Left forelimb (tissue), 1 donor: Measurements from ENCODE around the gene U2AF2.

ENCODE experiments used
- DNase-seq: peaks from one replicate; pipeline ENCODE4 v3.0.0-alpha.2; 2018; ENCODE audit warnings: low spot score

U2AF2 gene

DNA sequence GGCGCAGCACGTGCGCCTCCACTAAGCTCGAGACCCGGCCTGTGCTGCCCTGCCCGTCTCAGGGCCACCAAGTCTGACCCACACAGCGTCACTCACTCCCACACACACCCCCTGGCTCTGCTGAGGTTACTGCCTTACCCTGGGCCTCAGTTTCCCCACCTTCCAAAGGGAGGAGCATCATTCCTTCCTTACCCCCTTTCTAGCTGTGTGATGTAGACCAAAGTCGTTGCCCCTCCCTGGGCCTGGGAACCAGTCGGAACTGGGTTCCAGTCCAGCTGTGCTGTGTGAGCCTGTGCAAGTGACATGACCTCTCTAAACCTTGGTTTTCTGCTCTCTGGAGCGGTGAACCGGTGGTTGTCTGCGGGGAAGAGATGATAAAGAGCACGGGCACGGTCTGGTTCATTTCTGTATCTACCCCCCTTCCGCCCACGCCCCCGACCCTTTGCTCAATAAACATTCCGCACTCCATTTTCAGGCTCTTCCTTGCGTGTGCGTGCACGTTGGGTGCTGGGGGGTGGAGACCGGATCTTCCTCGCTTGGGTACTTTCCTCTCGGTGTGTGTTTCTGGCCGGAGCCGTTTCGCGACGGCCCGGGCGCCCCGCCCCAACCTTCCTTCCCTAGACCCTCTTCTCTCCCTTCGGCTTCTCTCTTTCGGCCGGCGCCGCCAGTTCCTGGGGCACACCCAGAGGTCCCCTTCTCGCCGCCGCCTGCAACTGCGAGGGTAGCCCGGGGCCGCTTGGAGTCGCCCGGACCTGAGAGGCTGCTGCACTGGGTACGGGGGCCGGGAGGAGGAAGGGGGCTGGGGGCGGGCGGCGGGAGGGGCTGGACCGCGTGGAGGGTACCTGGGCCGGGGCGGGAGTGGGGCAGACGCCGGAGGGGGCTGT lies 11.6 kb upstream of the U2AF2 start, which contains the start of gene ZNF581:
Gene ZNF581, plus strand, starts transcription at position 647 of the 884 bp plus-strand sequence. CDS start 923 bp downstream, outside the sequence.
- peak; percentile 83 for DNase-seq

GRCh38 chr19:55643887-55644176 lies 11.0 kb upstream of the U2AF2 start:
- no peak for DNase-seq

- DNase-seq, result no peak
These were observed 10.5 kb upstream of the U2AF2 start for GRCh38 chr19:55644191-55644833.

DNA sequence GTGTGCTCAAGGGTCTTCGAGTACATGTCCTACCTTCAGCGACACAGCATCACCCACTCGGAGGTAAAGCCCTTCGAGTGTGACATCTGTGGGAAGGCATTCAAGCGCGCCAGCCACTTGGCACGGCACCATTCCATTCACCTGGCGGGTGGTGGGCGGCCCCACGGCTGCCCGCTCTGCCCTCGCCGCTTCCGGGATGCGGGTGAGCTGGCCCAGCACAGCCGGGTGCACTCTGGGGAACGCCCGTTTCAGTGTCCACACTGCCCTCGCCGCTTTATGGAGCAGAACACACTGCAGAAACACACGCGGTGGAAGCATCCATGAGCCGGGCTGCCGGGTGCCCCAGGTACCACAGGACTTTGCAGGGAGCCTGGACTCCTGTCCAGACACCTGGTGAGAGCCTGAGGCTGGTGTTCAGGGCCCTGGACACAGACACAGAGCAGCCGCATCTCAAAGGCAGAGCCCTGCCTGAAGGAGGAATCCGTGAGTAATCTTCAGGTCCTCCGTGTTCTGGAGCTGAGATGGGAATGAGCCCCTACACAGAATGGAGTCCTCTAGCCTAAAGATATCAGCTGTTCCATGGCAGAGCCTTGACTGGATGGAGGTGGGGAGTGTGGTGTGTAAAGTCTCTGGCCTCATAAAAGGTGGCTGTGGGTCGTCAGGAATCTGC lies 9.9 kb upstream of the U2AF2 start:
- DNase-seq, result no peak

DNA sequence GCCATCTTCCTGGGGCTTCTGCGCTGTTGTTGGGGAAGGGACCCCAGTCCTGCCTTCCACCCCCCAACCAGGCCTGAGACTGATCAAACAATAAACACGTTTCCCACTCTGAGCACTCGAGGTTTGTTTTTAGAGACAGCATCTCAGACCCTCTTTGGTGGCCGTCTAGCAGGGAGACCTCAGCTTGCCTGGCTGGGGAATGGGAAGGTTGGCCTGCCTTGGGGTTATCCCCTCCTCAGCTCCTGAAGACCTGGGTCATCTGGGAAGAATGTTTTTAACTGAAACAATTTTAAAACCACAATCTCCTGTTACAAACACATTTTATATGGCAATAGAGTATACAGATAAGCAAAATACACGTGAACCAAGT lies 9.3 kb upstream of the U2AF2 start:
- no peak for DNase-seq

GRCh38 chr19:55646889-55647731 lies 7.7 kb upstream of the U2AF2 start:
- DNase-seq, result no peak

DNA sequence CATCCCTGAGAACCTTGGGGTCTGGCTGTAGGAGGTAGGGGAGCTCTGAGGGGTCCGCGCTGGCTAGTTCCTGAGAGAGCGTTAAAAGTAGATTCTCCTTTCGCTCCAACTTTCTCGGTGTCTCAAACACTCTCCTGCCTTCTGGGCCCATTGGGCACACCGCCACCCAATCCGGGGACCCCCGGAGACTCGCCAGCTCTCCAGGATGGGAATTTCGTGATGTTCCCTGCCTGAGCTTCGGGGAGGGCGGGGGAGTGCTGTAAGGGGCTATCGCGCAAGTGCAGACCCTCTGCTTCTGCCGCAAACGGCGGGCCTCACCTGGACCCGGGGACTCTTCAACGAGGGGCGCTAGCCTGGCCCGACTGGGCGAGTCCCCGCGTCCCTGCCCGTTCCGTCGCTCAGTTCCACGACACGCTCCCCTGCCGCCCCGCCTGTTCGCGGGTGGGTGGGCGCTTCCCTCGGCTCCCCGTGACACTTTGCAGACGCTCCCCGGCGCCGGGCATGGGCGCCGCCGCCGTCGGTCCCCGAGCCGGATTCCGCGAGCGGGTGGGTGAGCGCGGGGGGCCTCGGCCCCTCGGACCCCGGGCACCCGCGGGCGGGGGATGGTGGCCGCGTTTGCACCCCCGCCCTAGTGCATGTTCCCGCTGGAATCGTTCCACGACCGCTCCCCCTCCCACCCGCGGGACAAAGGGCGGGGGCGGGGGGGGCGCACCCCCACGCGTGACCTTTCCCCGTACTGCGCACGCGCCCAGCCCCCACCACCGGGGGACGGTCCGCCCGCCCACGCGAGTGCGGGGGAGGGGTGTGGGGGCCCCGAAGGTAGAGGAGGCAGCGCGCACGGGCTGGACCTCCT lies 6.9 kb upstream of the U2AF2 start, which contains the start of gene CCDC106:
Gene CCDC106, plus strand, starts transcription at position 481 of the 853 bp plus-strand sequence. CDS start 835 bp downstream, outside the sequence.
- DNase-seq, result peak; percentile 92

DNA sequence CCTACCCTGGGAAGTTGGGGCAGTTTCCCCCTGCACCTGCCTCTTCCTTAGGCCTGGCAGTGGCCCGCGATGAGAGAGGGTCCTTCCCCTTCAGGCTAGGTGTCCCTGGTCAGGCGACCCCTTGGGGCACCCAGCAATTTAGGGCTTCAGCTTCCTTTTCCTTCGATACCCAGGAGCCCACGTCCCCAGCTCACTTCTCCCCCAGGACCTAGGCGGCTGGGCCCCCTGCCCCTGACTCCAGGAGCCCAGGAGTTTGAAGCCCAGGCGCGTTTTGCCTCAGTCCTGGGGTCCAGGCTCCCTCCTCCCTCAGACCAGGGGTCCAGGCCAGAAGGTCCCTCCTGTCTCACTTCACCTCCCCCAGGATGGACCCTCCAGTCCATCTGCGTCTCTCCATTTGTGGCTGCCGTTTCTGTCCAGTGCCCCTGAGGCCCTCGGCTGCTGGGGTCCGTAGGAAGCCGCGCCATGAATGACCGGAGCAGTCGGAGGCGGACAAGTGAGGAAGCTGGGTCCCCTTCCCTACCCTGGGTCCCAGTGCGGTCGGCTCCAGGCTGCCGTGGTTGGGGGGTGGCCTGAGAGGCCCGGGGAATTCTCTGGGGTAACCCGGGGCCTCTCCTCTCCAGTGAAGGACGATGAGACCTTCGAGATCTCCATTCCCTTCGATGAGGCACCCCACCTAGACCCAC lies 6.1 kb upstream of the U2AF2 start:
- DNase-seq, result no peak

DNA sequence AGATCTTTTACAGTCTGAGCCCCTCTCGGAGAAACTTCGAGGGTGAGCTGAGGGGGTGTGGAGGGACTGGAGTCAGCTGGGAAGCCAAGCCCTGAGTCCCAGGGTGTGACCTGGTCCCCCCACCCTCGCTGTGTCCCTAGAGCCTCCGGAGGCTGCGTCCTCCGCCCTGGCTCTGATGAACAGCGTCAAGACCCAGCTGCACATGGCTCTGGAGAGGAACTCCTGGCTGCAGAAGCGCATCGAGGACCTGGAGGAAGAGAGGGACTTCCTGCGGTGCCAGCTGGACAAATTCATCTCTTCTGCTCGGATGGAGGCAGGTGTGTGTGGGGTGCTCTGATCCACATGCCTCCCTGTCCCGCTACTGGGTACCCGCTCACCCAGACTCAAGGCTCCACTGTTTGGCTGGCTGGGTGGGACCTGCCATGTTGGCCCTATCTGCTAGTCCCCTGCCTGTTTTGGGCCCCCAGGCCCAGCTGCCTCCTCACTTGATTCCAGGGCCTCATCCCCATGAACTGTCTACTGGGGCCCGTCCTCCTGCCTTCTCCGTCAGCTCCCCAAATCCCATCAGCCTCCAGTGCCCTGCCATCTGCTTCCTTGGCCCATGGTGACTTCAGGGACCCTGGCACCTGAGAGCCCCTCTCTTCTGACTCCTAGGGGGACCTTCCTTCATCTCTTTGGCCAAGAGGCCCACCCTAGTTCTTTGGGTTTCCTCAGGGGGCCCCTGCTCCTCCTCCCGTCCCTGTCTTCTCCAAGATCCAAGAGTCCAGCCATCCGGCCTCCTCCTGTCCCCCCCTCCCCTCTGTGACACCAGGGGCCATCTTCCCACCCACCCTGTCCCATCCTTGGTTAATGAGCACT lies 5.3 kb upstream of the U2AF2 start:
- DNase-seq, result no peak

DNA sequence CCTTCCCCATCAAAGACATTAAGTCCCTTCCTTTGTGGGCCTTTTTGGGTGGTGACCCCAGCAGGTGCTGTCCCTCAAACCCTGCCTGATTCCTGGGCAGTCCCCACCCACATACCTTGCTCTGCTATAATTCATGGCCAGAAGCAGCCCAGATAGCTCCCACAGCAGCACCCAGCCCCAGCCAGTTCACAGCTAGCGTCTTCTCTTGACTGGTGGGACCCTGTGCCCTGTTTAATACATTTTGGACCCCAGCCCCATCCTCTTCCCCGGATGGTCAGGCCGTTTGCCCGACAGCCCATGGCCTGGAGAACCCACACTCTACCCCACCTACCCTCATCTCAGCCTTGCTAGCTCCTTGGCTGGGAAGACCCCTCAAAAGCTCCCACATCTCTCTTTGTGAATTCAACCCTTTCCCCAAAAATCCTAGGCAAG lies 4.7 kb upstream of the U2AF2 start:
- DNase-seq, result no peak

GRCh38 chr19:55650602-55651230 lies 4.1 kb upstream of the U2AF2 start:
- DNase-seq, result no peak

- no peak for DNase-seq
These were observed 3.6 kb upstream of the U2AF2 start for GRCh38 chr19:55651236-55651635.

DNA sequence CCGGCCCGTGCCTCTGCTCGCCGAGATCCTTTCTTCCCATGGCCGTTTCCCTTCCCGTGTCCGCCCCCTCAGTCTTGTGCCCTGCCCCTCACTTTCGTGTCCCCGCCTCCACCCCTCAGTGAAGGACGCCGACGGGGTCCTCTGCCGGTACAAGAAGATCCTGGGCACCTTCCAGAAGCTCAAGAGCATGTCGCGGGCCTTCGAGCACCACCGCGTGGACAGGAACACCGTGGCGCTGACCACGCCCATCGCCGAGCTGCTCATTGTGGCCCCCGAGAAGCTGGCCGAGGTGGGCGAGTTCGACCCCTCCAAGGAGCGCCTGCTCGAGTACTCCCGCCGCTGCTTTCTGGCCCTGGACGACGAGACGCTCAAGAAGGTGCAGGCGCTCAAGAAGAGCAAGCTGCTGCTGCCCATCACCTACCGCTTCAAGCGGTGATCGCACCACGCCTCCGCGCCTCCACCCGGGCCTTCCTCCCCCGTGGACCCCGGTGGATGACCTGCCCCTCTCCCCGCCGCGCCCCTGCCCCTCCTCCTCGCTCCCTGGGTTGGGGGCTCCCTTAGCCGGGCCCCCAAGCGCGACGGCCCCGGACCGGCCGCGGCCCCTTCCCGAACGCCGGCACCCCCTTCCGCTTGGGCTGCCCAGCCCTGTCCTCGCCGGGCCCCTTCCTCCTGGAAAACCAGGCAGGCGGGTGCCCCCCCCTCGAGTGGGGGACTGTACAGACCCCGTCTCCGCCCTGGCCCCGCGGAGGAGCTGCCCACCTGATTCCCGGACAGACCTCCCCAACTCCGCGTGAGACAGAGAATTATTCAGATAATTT lies 2.3 kb upstream of the U2AF2 start:
- DNase-seq, result no peak

DNA sequence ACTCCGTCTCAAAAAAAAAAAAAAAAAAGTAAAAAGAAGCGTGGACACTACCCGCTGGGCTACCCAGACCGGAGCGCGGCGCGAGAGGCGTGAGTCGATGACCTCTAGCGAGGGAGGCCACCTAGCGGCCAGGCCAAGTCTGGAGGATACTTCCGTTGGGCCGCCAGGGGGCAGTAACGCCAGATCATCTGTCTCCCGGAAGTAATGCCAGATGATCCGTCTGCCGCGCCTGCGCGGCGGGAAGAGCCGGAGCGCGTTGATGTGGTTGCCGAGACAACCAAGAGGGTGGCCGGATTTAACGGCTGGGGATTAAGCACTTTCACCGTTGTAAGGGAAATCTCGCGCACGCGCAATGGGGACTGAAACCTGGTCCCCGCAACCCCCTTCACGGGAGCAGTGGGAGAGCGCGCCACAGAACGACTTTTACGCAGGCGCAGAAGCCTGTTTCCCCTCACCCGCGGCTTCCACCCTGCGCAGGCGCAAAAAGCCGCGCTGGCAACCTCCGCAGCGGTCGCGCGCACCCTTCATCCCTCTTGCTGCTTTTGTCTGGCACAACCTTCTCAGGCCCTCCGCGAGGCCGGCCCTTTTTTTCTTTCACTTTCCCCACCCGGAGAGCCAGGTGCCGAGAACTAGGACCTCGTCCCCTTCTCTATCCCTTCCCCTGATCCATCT lies 1.0 kb upstream of the U2AF2 start:
- peak; percentile 98 for DNase-seq

DNA sequence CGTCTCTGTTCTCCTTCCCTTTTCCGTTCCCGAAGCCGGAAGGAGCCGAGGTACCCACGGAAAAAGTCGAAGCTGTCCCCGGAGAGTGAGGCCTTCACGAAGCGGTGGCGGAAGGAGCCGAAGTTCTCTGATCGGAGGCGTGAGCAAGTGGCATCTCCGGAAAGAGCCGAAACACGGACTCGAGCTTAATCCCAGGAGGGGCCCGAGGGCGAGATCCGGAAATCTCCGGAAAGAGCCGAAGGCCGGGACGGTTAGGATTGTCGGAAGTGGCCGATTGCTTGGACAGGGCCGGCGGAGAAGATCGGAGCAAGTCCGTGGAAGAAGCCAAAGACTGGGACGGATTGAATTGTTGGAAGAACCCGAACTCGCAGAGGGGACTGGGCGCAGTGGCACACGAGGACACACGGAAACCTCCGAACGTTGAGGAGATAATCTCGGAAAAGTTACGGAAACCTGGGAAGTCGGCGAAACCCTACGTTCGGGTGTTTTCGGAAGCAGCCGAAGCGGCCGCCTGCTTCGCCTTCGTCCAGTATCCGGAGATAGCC lies 440 bp upstream of the U2AF2 start:
- peak; percentile 99 for DNase-seq

DNA sequence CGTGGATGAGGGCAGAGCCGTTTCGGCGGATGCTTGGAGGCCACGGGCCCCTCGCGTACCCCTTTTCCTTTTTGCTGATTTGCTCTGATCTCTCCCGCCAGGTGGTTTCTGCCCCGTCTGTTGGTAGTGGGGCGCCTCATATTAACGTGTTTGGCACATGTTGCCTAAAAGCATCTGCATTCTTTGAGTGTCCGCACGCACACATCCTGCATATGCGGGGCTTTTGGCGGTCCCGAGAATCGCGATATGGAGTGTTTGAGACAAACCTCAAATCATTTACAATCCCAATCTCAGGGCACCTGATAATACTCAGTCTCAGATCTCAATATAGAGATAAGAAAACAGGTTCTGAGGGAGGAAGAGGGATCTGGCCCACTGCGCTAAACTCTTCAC lies 809 bp downstream of the U2AF2 start:
- DNase-seq, result no peak

DNA sequence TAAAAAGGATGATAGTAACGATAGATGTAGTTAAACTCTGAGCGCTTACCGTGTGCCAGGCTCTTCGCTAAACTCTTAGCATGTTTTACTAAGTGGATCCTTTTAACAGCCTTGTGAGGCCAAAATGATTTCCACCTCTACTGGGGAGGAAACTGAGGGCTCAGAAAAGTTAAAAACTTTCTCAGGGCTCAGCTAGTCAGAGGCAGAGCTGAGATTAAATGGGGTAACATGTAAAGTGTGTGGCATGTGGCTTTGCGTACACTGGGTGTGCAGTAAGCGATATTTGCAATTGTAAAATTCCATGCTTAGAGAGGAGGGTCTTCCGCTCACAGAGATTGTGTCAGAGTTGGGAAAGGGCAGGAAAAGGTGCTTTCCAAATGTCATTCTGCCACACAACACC lies 1.7 kb downstream of the U2AF2 start:
- no peak for DNase-seq
